IPS-15b (cell line): ENCODE measurements around the gene VEGFC.

Experiments used
- H3K27me3 ChIP-seq: one replicate; pipeline ENCODE4 v1.6.1; 2013; ENCODE audit warnings: low read length; ENCODE audit not compliant: control insufficient read depth, insufficient read depth
- H3K36me3 ChIP-seq: one replicate; pipeline ENCODE4 v1.6.1; 2013; ENCODE audit warnings: low read length; ENCODE audit not compliant: control insufficient read depth, insufficient read depth
- H3K4me1 ChIP-seq: one replicate; pipeline ENCODE4 v1.6.1; 2013; ENCODE audit warnings: mild to moderate bottlenecking, low read length; ENCODE audit not compliant: control insufficient read depth, insufficient read depth
- H3K4me3 ChIP-seq: one replicate; pipeline ENCODE4 v1.5.1; 2013; ENCODE audit warnings: low read depth, low read length
- H3K9ac ChIP-seq: one replicate; pipeline ENCODE4 v1.6.1; 2013; ENCODE audit warnings: low read depth, mild to moderate bottlenecking, low read length
- H3K9me3 ChIP-seq: one replicate; pipeline ENCODE4 v1.6.1; 2013; ENCODE audit warnings: mild to moderate bottlenecking, low read length; ENCODE audit not compliant: control insufficient read depth, insufficient read depth

VEGFC gene

DNA sequence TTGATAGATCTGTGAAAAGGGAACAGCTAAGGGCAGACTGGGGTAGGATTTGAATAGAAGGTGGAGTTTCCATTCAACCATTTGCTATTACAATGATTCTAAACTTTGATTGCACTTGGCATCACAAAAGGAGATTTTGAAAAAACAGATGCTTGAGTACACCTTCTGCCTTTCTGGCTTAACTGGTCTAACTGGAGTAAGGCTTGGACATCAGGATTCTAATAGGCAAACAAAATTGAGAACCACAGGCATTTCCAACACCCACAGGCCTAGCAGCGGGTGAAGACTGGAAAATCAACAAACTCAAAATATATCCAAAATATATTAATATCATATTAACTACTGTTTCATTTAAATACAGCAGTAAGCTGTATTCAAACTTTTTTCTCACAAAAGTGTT lies 1.9 kb upstream of the VEGFC start:
- no peak overlapping the region for H3K9ac ChIP-seq
- no peaks in the 10 kb centered on the region for H3K36me3 ChIP-seq
- peaks cover 34% of the 10 kb centered on the region for H3K27me3 ChIP-seq
- H3K4me3 ChIP-seq: no peak overlapping the region
- no peaks in the 10 kb centered on the region for H3K4me1 ChIP-seq
- H3K9me3 ChIP-seq: no peaks in the 10 kb centered on the region

GRCh38 chr4:176794151-176794550 lies 1.4 kb upstream of the VEGFC start:
- H3K4me3 ChIP-seq: no peak overlapping the region
- H3K9ac ChIP-seq: no peak overlapping the region
- H3K27me3 ChIP-seq: peaks cover 34% of the 10 kb centered on the region
- H3K4me1 ChIP-seq: no peaks in the 10 kb centered on the region
- no peaks in the 10 kb centered on the region for H3K36me3 ChIP-seq
- no peaks in the 10 kb centered on the region for H3K9me3 ChIP-seq

DNA sequence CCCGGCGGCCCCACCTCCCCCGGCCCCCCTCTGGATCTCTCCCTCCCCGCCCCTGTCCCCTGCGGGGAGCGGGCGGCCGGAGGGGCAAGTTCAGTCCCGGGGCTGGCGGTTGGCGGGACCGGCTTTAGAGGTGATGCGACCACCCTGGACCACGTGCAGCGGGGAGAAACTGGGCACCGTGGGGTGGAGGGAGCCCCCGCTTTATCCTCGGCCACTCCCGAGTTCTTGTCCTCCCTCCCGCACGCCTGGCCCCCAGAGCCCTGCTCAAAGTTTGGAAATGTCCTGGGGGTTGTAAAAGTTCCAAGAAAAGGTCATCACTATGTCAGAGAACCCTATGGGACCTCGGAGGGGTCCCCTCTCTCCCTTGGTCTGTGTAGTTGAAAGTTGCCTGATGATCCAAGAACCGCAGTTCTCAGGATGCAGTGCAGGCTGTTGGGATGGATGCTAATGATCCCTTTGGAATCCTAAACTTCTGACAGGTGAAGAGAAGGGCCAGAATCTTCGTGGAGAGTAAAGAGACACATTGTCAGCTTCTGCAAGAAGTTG lies 411 bp upstream of the VEGFC start:
- H3K9ac ChIP-seq: no peak overlapping the region

DNA sequence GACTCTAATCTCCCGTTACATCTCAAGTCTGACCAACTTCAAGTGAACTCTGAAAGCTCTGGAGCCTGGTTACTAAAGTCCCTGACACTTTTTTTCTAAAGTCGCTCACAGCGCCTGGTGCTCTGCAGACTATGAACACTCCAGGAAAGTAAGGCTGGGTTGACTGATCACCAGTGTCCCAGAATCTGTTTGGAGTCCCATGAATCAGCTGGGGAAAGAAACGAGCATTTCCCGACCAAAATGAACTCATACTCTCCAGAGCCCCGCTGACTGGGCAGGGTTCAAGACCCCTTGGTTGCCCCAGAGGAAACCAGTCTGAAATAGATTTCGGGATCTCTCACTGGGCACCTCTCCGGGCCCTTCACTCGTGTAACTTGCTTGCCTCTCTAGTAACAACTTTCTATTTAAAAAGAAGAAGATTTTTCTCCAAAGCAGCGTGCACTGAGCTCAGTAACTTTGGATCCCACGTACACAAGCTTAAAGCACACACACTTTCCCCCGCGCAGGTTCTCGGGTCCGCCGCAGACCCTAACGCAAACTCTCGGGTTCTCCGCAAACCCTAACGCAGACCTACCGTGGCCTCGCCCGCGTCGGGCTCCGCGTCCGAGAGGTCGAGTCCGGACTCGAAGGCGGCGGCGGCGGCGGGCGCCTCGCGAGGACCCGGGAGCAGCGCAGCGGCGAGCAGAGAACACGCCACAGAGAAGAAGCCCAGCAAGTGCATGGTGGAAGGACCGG lies 964 bp downstream of the VEGFC start:
- H3K4me3 ChIP-seq: peak overlapping the region; percentile 66
- H3K27me3 ChIP-seq: peaks cover 34% of the 10 kb centered on the region
- no peak overlapping the region for H3K9ac ChIP-seq
- no peaks in the 10 kb centered on the region for H3K4me1 ChIP-seq
- H3K9me3 ChIP-seq: no peaks in the 10 kb centered on the region
- no peaks in the 10 kb centered on the region for H3K36me3 ChIP-seq

More for the DNA sequence above, 411 bp upstream of the VEGFC start:
- Histone ChIP-seq H3K4me3 (peak overlapping the region; percentile 56), H3K4me1 (no peaks in the 10 kb centered on the region), H3K9me3 (no peaks in the 10 kb centered on the region), H3K27me3 (peaks cover 34% of the 10 kb centered on the region), H3K36me3 (no peaks in the 10 kb centered on the region)

DNA sequence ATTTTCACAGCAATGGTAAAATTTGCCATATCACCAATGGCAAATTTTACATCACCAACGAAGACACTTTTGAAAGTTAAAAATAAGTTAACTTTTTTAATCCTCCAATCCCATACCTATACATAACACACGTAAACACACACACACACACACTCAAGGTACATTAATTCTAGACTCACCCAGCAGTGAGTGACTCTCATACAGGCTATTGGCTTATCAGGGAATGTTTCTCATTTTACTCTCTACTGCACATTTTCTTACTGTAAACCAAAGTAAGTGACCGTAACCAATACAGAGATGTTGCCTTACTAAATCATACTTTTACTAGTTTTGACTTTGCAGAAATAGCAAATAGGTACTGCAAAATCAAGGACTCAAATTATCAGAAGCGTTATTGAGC lies 2.3 kb downstream of the VEGFC start:
- no peaks in the 10 kb centered on the region for H3K9me3 ChIP-seq
- no peak overlapping the region for H3K4me3 ChIP-seq
- H3K4me1 ChIP-seq: no peaks in the 10 kb centered on the region
- H3K9ac ChIP-seq: no peak overlapping the region
- peaks cover 34% of the 10 kb centered on the region for H3K27me3 ChIP-seq
- H3K36me3 ChIP-seq: no peaks in the 10 kb centered on the region

GRCh38 chr4:176789955-176790354 lies 2.8 kb downstream of the VEGFC start:
- H3K9ac ChIP-seq: no peak overlapping the region
- H3K4me3 ChIP-seq: no peak overlapping the region
- peaks cover 34% of the 10 kb centered on the region for H3K27me3 ChIP-seq
- no peaks in the 10 kb centered on the region for H3K36me3 ChIP-seq
- no peaks in the 10 kb centered on the region for H3K9me3 ChIP-seq
- H3K4me1 ChIP-seq: no peaks in the 10 kb centered on the region

DNA sequence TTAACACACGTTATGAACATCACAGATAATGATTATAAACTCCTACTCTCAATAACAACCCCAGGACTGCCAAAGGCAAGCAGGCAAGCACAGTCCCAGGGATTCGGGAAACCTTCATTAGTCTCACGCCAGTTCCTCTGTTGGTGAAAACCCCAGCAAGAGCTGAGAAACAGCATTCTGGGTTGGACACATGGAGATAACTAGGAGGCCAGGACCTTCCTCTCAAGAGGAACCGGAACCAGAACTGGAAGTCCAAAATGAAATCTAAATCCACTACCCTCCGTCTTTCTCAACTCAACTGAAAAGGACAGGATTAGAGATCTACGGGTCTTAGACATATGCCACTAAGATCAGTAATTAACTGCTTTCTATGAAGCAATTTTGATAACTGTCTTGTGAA lies 3.8 kb downstream of the VEGFC start:
- H3K4me1 ChIP-seq: no peaks in the 10 kb centered on the region
- no peak overlapping the region for H3K9ac ChIP-seq
- no peaks in the 10 kb centered on the region for H3K36me3 ChIP-seq
- H3K4me3 ChIP-seq: no peak overlapping the region
- H3K27me3 ChIP-seq: peaks cover 29% of the 10 kb centered on the region
- no peaks in the 10 kb centered on the region for H3K9me3 ChIP-seq

DNA sequence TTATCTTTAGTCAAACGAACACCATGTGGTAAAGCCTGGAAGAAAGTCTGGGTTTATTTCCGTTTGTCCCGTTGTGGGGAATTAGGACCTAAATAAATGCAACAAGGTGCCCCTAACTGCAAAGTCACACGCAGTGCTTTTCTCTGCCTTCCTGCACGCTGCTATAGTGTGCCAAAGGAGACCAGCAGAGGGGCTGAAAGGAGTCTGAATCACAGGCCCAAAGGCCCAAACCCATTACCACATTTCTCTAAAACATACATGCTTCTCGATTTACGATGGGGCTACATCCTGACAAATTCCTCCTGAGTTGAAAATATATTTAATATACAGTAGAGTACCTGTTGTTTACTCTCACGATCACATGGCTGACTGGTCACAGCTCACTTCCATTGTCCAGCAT lies 4.5 kb downstream of the VEGFC start:
- Histone ChIP-seq H3K9ac (no peak overlapping the region), H3K36me3 (no peaks in the 10 kb centered on the region), H3K27me3 (peaks cover 22% of the 10 kb centered on the region), H3K9me3 (no peaks in the 10 kb centered on the region), H3K4me3 (no peak overlapping the region), H3K4me1 (no peaks in the 10 kb centered on the region)

DNA sequence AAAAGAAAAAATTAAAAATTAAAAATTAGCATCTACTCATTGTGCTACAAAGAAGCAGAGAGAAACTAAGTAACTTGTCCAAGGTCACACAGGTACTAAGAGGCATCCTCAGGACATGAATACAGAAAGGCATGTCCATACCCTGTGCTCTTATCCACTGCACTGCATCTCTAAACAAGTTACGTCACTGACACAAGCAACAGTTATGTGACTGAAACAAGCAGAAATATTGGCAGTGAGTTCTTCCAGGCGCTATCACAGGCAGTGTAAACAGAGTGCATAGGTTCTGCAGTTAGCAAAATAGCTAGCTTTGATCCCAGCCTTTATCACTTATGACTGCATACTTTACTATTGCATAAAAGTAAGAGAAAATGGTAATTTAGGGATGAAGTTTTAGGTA lies 7.9 kb downstream of the VEGFC start:
- H3K27me3 ChIP-seq: no peaks in the 10 kb centered on the region
- no peak overlapping the region for H3K4me3 ChIP-seq
- H3K9me3 ChIP-seq: no peaks in the 10 kb centered on the region
- no peaks in the 10 kb centered on the region for H3K36me3 ChIP-seq
- H3K9ac ChIP-seq: no peak overlapping the region
- no peaks in the 10 kb centered on the region for H3K4me1 ChIP-seq

- Histone ChIP-seq H3K4me1 (no peaks in the 10 kb centered on the region), H3K4me3 (no peak overlapping the region), H3K36me3 (no peaks in the 10 kb centered on the region), H3K9me3 (no peaks in the 10 kb centered on the region), H3K9ac (no peak overlapping the region), H3K27me3 (no peaks in the 10 kb centered on the region)
These were observed 9.9 kb downstream of the VEGFC start for GRCh38 chr4:176782794-176783193.

DNA sequence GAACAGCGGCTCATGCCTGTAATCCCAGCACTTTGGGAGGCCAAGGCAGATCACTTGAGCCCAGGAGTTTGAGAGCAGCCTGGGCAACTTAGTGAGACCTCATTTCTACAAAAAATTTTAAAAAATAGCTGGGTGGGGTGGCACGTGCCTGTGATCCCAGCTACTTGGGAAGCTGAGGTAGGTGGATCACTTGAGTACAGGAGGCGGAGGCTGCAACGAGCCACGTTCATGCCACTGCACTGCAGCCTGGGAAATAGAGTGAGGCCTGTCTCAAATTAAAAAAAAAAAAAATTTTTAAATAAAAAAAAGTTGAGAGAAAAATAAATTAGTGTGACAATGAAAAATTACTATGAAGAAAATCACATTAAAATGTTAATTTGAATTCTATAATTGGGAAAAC lies 10.5 kb downstream of the VEGFC start:
- H3K9me3 ChIP-seq: no peaks in the 10 kb centered on the region
- no peak overlapping the region for H3K4me3 ChIP-seq
- no peaks in the 10 kb centered on the region for H3K27me3 ChIP-seq
- H3K4me1 ChIP-seq: no peaks in the 10 kb centered on the region
- no peaks in the 10 kb centered on the region for H3K36me3 ChIP-seq
- no peak overlapping the region for H3K9ac ChIP-seq

GRCh38 chr4:176781739-176782100 lies 11.0 kb downstream of the VEGFC start:
- no peak overlapping the region for H3K4me3 ChIP-seq

More at GRCh38 chr4:176781739-176782100, 11.0 kb downstream of the VEGFC start:
- H3K4me1 ChIP-seq: no peaks in the 10 kb centered on the region
- no peaks in the 10 kb centered on the region for H3K36me3 ChIP-seq
- no peak overlapping the region for H3K9ac ChIP-seq
- no peaks in the 10 kb centered on the region for H3K27me3 ChIP-seq
- no peaks in the 10 kb centered on the region for H3K9me3 ChIP-seq
